ENCODE measurements around the gene PRKG2. TPM values are rescaled to one million over a fixed set of nuclear protein-coding genes. Genes with fewer than 3 reads are reported as not detected.

The PRKG2 gene
- total RNA-seq, 3 donors from 2014 or later (not counting 1 experiment from before 2014, with no cell fraction given): 0.09 to 1.2 (median 0.15) TPM

DNA sequence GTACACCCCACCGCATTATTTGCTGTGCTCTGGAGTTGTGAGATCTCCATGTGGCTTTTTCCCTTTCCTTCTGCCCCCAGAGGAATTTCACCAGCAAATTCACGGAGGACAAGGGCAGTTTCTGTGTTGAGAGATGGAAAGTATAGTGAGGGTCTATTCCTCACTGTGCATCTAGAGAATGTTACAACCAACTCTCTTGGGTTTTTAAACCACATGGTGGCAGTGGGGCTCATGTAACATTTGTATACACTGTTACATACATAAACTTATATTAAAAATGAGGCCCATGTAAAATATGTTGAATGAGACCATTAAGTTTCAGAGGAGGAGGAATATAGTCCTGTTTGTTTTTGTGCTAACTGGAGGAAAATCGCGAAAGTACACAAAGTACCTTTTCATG, 909 bp upstream of the PRKG2 start:
- Histone ChIP-seq H3K9me3 (ENCODE audit: control insufficient read depth, insufficient read depth, low read length) (no peaks in the 10 kb centered on the region), H3K36me3 (ENCODE audit: control insufficient read depth, insufficient read depth, low read length) (no peaks in the 10 kb centered on the region), H3K4me1 (ENCODE audit: control insufficient read depth, insufficient read depth, low read length) (no peaks in the 10 kb centered on the region), H3K4me3 (ENCODE audit: low read length) (no peak overlapping the region), H3K27me3 (ENCODE audit: control insufficient read depth, insufficient read depth, low read length) (peaks cover 14% of the 10 kb centered on the region), H3K27ac (ENCODE audit: low read length) (no peak overlapping the region)
- intact Hi-C loops (cut with micrococcal nuclease): no loop called here
- Mint-ChIP-seq H3K9me3 (peaks cover 3 to 6% of the 10 kb centered on the region in 2 donors), H3K36me3 (no peaks in the 10 kb centered on the region), H3K27ac (no peak overlapping the region), H3K4me1 (no peaks in the 10 kb centered on the region), H3K4me3 (no peak overlapping the region), H3K27me3 (ENCODE audit: low read depth in 2 of 2) (peaks cover 0 to 11% of the 10 kb centered on the region in 2 donors)
- TF ChIP-seq, protein P1, sequence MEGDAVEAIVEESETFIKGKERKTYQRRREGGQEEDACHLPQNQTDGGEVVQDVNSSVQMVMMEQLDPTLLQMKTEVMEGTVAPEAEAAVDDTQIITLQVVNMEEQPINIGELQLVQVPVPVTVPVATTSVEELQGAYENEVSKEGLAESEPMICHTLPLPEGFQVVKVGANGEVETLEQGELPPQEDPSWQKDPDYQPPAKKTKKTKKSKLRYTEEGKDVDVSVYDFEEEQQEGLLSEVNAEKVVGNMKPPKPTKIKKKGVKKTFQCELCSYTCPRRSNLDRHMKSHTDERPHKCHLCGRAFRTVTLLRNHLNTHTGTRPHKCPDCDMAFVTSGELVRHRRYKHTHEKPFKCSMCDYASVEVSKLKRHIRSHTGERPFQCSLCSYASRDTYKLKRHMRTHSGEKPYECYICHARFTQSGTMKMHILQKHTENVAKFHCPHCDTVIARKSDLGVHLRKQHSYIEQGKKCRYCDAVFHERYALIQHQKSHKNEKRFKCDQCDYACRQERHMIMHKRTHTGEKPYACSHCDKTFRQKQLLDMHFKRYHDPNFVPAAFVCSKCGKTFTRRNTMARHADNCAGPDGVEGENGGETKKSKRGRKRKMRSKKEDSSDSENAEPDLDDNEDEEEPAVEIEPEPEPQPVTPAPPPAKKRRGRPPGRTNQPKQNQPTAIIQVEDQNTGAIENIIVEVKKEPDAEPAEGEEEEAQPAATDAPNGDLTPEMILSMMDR (IDR thresholded peaks at IDR 0.05): no peak
- WGBS (ENCODE audit: insufficient coverage): 33% methylated on average over 1 of the region's 4 CpGs
- ATAC-seq (no peak), DNase-seq (no peak)

DNA sequence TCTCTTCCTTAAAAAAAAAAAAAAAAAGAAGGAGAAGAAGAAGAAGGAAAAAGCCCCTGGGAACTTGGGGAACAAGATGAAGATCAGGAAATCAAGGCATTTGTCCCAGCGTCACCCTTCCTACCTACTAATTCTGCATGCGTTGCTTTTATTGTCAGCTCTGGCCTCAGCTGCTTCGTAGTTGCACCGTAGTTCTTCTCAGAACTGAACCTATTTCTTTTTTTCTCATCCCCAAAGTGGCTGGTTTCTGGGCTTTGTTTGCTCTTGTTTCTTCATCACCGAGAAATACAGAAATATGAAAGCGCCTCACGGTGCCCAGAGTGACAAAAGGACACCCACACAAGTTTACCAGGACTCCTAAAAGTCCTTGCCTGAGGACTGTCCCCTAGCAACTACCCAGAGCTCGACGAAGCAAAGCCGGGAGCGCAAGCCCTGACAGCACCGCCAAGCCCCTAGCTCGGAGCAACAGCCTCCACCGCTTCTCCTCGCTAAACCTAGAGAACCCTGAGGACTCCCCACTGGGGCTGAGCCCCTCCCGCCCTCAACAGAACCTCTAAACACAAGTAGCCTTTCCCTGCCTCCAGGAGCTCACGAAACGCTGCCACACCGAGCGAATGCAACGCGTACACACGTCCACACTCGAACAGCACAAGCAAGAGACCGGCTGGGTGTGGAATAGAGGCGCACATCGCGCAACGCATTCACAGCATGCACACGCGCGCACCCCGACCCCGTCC, 710 bp downstream of the PRKG2 start:
- Histone ChIP-seq H3K27ac (ENCODE audit: low read length) (no peak overlapping the region), H3K27me3 (ENCODE audit: control insufficient read depth, insufficient read depth, low read length) (peaks cover 14% of the 10 kb centered on the region), H3K4me1 (ENCODE audit: control insufficient read depth, insufficient read depth, low read length) (no peaks in the 10 kb centered on the region), H3K4me3 (ENCODE audit: low read length) (no peak overlapping the region), H3K9me3 (ENCODE audit: control insufficient read depth, insufficient read depth, low read length) (no peaks in the 10 kb centered on the region), H3K36me3 (ENCODE audit: control insufficient read depth, insufficient read depth, low read length) (no peaks in the 10 kb centered on the region)
- TF ChIP-seq, protein P1 (IDR thresholded peaks at IDR 0.05): no peak
- ATAC-seq (peak in 1 of 3 donors; percentile 35), DNase-seq (no peak)
- Mint-ChIP-seq H3K4me3 (no peak overlapping the region), H3K36me3 (no peaks in the 10 kb centered on the region), H3K27ac (no peak overlapping the region), H3K27me3 (ENCODE audit: low read depth in 2 of 2) (peaks cover 0 to 9% of the 10 kb centered on the region in 2 donors), H3K4me1 (no peaks in the 10 kb centered on the region), H3K9me3 (peaks cover 0 to 2% of the 10 kb centered on the region in 2 donors)
- WGBS (ENCODE audit: insufficient coverage): 3% methylated on average over 34 of the region's 34 CpGs
- intact Hi-C loops (cut with micrococcal nuclease): no loop called here

DNA sequence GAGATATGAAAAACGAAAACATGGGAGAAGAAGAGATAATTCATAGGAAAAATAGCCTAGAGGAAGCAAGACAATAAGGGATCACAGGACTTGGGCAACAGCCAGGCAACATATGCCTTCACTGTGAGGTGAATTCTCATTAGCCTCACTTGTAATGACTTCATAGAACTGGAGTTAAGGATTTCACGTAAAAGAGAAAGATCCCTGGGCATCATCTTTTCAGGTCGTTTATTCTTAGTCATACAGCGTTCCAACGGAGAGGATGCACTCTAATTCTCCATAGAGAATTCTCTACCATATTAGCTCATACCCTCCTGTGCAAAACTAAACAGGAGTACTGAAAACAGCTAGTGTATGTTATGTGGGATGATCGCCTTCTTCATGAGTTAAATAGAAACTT, 1.4 kb downstream of the PRKG2 start:
- H3K36me3 ChIP-seq (ENCODE audit: control insufficient read depth, insufficient read depth, low read length): no peaks in the 10 kb centered on the region
- no peaks in the 10 kb centered on the region for H3K9me3 ChIP-seq (ENCODE audit: control insufficient read depth, insufficient read depth, low read length)
- no peaks in the 10 kb centered on the region for H3K4me1 ChIP-seq (ENCODE audit: control insufficient read depth, insufficient read depth, low read length)
- Mint-ChIP-seq H3K9me3 (peaks cover 0 to 2% of the 10 kb centered on the region in 2 donors), H3K27ac (no peak overlapping the region), H3K36me3 (no peaks in the 10 kb centered on the region), H3K4me3 (no peak overlapping the region), H3K4me1 (no peaks in the 10 kb centered on the region), H3K27me3 (ENCODE audit: low read depth in 2 of 2) (peaks cover 0 to 9% of the 10 kb centered on the region in 2 donors)
- intact Hi-C loops (cut with micrococcal nuclease): no loop called here
- H3K27me3 ChIP-seq (ENCODE audit: control insufficient read depth, insufficient read depth, low read length): peaks cover 14% of the 10 kb centered on the region
- ATAC-seq (no peak), DNase-seq (no peak)
- WGBS (ENCODE audit: insufficient coverage): 10% methylated on average over 4 of the region's 6 CpGs
- no peak overlapping the region for H3K4me3 ChIP-seq (ENCODE audit: low read length)
- TF ChIP-seq, protein P1 (IDR thresholded peaks at IDR 0.05): no peak
- H3K27ac ChIP-seq (ENCODE audit: low read length): no peak overlapping the region

DNA sequence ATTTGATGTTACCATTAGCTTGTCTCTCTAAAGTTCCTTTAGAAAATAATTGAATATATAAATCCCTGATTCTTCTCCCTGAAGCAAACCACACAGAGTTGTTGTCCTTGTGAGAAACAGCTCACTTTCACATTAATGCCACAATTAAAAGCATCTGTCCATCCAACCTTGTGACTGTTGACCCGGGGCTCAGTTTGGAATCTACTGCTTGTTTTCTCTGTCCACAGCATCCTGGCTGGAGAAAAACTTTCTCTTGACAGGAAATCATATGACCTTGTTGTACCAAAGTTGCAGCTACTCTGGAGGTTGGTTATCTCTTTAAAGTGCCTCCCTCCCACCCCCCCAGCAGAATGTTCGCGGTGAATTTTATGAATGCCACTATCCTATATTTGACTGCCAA, 3.1 kb downstream of the PRKG2 start:
- Mint-ChIP-seq H3K27ac (no peak overlapping the region), H3K4me1 (no peaks in the 10 kb centered on the region), H3K4me3 (no peak overlapping the region), H3K9me3 (peaks cover 0 to 2% of the 10 kb centered on the region in 2 donors), H3K27me3 (ENCODE audit: low read depth in 2 of 2) (peaks cover 2 to 9% of the 10 kb centered on the region in 2 donors), H3K36me3 (no peaks in the 10 kb centered on the region)
- H3K36me3 ChIP-seq (ENCODE audit: control insufficient read depth, insufficient read depth, low read length): no peaks in the 10 kb centered on the region
- H3K27me3 ChIP-seq (ENCODE audit: control insufficient read depth, insufficient read depth, low read length): peaks cover 11% of the 10 kb centered on the region
- no peaks in the 10 kb centered on the region for H3K4me1 ChIP-seq (ENCODE audit: control insufficient read depth, insufficient read depth, low read length)
- TF ChIP-seq, protein P1 (IDR thresholded peaks at IDR 0.05): no peak
- no peak overlapping the region for H3K27ac ChIP-seq (ENCODE audit: low read length)
- intact Hi-C loops (cut with micrococcal nuclease): no loop called here
- no peak overlapping the region for H3K4me3 ChIP-seq (ENCODE audit: low read length)
- H3K9me3 ChIP-seq (ENCODE audit: control insufficient read depth, insufficient read depth, low read length): no peaks in the 10 kb centered on the region
- ATAC-seq: no peak
- WGBS (ENCODE audit: insufficient coverage): 21% methylated on average over 3 of the region's 3 CpGs
- DNase-seq: no peak
